ENCODE results near the gene NDUFAF2.

DNA sequence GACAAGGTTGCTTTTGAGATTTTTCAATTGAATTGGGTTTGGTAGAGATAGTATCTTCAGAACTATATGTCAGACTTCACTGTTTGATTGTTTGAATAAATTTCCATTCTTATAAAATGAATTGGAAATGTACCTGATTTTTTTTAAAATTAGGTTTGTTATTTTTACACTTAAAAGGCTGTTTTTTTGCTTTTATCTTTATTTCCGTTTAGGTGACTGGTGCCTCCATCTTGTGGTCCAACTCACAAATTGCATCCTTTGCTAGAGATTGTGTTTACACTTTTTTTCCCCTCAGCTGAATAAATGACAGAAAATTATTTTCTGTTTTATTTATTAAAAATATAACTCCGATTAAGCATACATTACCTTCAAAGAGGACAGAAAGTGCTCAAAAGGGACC is 15.6 kb downstream of the NDUFAF2 start:
- TF ChIP-seq, protein P1, sequence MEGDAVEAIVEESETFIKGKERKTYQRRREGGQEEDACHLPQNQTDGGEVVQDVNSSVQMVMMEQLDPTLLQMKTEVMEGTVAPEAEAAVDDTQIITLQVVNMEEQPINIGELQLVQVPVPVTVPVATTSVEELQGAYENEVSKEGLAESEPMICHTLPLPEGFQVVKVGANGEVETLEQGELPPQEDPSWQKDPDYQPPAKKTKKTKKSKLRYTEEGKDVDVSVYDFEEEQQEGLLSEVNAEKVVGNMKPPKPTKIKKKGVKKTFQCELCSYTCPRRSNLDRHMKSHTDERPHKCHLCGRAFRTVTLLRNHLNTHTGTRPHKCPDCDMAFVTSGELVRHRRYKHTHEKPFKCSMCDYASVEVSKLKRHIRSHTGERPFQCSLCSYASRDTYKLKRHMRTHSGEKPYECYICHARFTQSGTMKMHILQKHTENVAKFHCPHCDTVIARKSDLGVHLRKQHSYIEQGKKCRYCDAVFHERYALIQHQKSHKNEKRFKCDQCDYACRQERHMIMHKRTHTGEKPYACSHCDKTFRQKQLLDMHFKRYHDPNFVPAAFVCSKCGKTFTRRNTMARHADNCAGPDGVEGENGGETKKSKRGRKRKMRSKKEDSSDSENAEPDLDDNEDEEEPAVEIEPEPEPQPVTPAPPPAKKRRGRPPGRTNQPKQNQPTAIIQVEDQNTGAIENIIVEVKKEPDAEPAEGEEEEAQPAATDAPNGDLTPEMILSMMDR (IDR thresholded peaks at IDR 0.05; ENCODE audit: poor library complexity) = peak; percentile 63
- TF ChIP-seq EZH2 (IDR thresholded peaks at IDR 0.05; ENCODE audit: borderline replicate concordance) (no peak), EZH2phosphoT487 (IDR thresholded peaks at IDR 0.05; ENCODE audit: low read depth, severe bottlenecking, unreplicated experiment) (no peak)
